Embryonic facial prominence (tissue), 1 donor: ENCODE measurements around the gene CAMTA2.
A peak's percentile ranks its signal among the peaks of the same experiment; 100 is the strongest.

Experiments used
- DNase-seq: peaks from one replicate; pipeline ENCODE4 v3.0.0-alpha.2; 2016; ENCODE audit errors: extremely low spot score

Gene CAMTA2

GRCh38 chr17:4947010-4947410, 40.5 kb downstream of the CAMTA2 start:
- DNase-seq: no peak

GRCh38 chr17:4946312-4946976, 41.0 kb downstream of the CAMTA2 start:
- no peak for DNase-seq

GRCh38 chr17:4945944-4946280, 41.6 kb downstream of the CAMTA2 start:
- no peak for DNase-seq

- DNase-seq: no peak
Measured at GRCh38 chr17:4945176-4945943, 42.1 kb downstream of the CAMTA2 start.

- DNase-seq: no peak
Measured at GRCh38 chr17:4944554-4945175, 42.8 kb downstream of the CAMTA2 start.

- DNase-seq: no peak
Measured at GRCh38 chr17:4944163-4944553, 43.3 kb downstream of the CAMTA2 start.

GRCh38 chr17:4942760-4943508, 44.5 kb downstream of the CAMTA2 start:
- no peak for DNase-seq

GRCh38 chr17:4941319-4941610, 46.2 kb downstream of the CAMTA2 start:
- no peak for DNase-seq

GRCh38 chr17:4940555-4941318, 46.7 kb downstream of the CAMTA2 start:
- no peak for DNase-seq

- peak; percentile 100 for DNase-seq
Measured at GRCh38 chr17:4939796-4940554, 47.5 kb downstream of the CAMTA2 start, which contains the start of the genes RNF167 and SLC25A11. TSS of gene RNF167 (plus strand) at chr17:4940268. CDS start at chr17:4940910, 642 bp downstream. TSS of gene SLC25A11 (minus strand) at chr17:4940046. CDS start at chr17:4939910, 136 bp downstream.

GRCh38 chr17:4939546-4939795, 48.0 kb downstream of the CAMTA2 start:
- no peak for DNase-seq

GRCh38 chr17:4938688-4939545, 48.6 kb downstream of the CAMTA2 start:
- no peak for DNase-seq

GRCh38 chr17:4938069-4938491, 49.4 kb downstream of the CAMTA2 start:
- DNase-seq: no peak

- no peak for DNase-seq
Measured at GRCh38 chr17:4937553-4937952, 49.9 kb downstream of the CAMTA2 start.

- no peak for DNase-seq
Measured at GRCh38 chr17:4936436-4936835, 51.0 kb downstream of the CAMTA2 start.

- no peak for DNase-seq
Measured at GRCh38 chr17:4935650-4936049, 51.8 kb downstream of the CAMTA2 start.

- DNase-seq: no peak
Measured at GRCh38 chr17:4934173-4934979, 53.1 kb downstream of the CAMTA2 start.

GRCh38 chr17:4933646-4934045, 53.8 kb downstream of the CAMTA2 start:
- no peak for DNase-seq

GRCh38 chr17:4932756-4933155, 54.7 kb downstream of the CAMTA2 start:
- no peak for DNase-seq
